WI38 (cell line): ENCODE measurements around the gene HSD3B2.

Source experiments
- H3K4me3 ChIP-seq: 2 replicates; pipeline ENCODE4 v1.5.1; 2011; ENCODE audit warnings: low read depth, mild to moderate bottlenecking, control low read depth, low read length
- CTCF ChIP-seq: IDR thresholded peaks from 2 replicates; pipeline ENCODE4 v1.5.1; 2012; ENCODE audit warnings: low read depth, mild to moderate bottlenecking, control low read depth, low read length

Gene HSD3B2

GRCh38 chr1:119419109-119419508 lies 4.2 kb downstream of the HSD3B2 start:
- no peak for TF ChIP-seq CTCF
- no peak overlapping the region for H3K4me3 ChIP-seq

GRCh38 chr1:119420638-119421037 lies 5.7 kb downstream of the HSD3B2 start:
- H3K4me3 ChIP-seq = no peak overlapping the region
- TF ChIP-seq CTCF = no peak

GRCh38 chr1:119422631-119423030 lies 7.7 kb downstream of the HSD3B2 start:
- TF ChIP-seq CTCF = no peak
- no peak overlapping the region for H3K4me3 ChIP-seq

- H3K4me3 ChIP-seq = no peak overlapping the region
- no peak for TF ChIP-seq CTCF
Measured at GRCh38 chr1:119428991-119429390, 14.0 kb downstream of the HSD3B2 start.

GRCh38 chr1:119429687-119430086 lies 14.7 kb downstream of the HSD3B2 start:
- H3K4me3 ChIP-seq = no peak overlapping the region
- TF ChIP-seq CTCF = no peak

- no peak overlapping the region for H3K4me3 ChIP-seq
- TF ChIP-seq CTCF = no peak
Measured at GRCh38 chr1:119430486-119430885, 15.5 kb downstream of the HSD3B2 start.

- TF ChIP-seq CTCF = no peak
- H3K4me3 ChIP-seq = no peak overlapping the region
Measured at GRCh38 chr1:119431836-119432235, 16.9 kb downstream of the HSD3B2 start.

- no peak overlapping the region for H3K4me3 ChIP-seq
- TF ChIP-seq CTCF = no peak
Measured at GRCh38 chr1:119435052-119435451, 20.1 kb downstream of the HSD3B2 start.
